K562 (cell line): Measurements from ENCODE around the gene DMWD. TPM values are rescaled to one million over a fixed set of nuclear protein-coding genes. Genes with fewer than 3 reads are reported as not detected.

ENCODE experiments used
- ARID3B ChIP-seq: fragments of 250-450 bp; sonication (Bioruptor Pico); IDR thresholded peaks from 2 replicates; pipeline ENCODE4 v1.4.0; 2020; ENCODE audit warnings: borderline replicate concordance
- CBX1 ChIP-seq: sonication (generic); IDR thresholded peaks from 2 replicates; pipeline ENCODE4 v1.6.1; 2016; ENCODE audit warnings: antibody characterized with exemption, low read depth, mild to moderate bottlenecking
- COPS2 ChIP-seq: fragments of 450-650 bp; conservative IDR thresholded peaks from 2 replicates; pipeline ENCODE4 v1.6.1; 2016; ENCODE audit warnings: mild to moderate bottlenecking, moderate library complexity
- CUX1 ChIP-seq: fragments of 200-800 bp; sonication (Bioruptor generic); IDR thresholded peaks from 2 replicates; pipeline ENCODE4 v1.6.1; 2016; ENCODE audit warnings: missing genetic modification characterization, missing compliant biosample characterization
- DNMT1 ChIP-seq: fragments of 450-650 bp; IDR thresholded peaks from 2 replicates; pipeline ENCODE4 v1.6.1; 2016; ENCODE audit warnings: antibody characterized with exemption, mild to moderate bottlenecking
- GATAD2A ChIP-seq: fragments of 450-650 bp; IDR thresholded peaks from 2 replicates; pipeline ENCODE4 v1.6.1; 2017
- HCFC1 ChIP-seq: IDR thresholded peaks from 2 replicates; pipeline ENCODE4 v1.6.1; 2012; ENCODE audit warnings: low read depth, low read length, improper control_type of control experiment
- HLTF ChIP-seq: fragments of 450-650 bp; IDR thresholded peaks from 2 replicates; pipeline ENCODE4 v1.6.1; 2016
- MTA1 ChIP-seq: fragments of 450-650 bp; IDR thresholded peaks from 2 replicates; pipeline ENCODE4 v1.6.1; 2017; ENCODE audit warnings: borderline replicate concordance
- NFIC ChIP-seq: fragments of 450-650 bp; IDR thresholded peaks from 2 replicates; pipeline ENCODE4 v1.6.1; 2017; ENCODE audit warnings: mild to moderate bottlenecking, inconsistent platforms
- NFIX ChIP-seq: fragments of 250-450 bp; sonication (Bioruptor Pico); IDR thresholded peaks from 2 replicates; pipeline ENCODE4 v1.4.0; 2020; ENCODE audit warnings: low read depth, mild to moderate bottlenecking, moderate library complexity
- NR1H2 ChIP-seq: sonication (generic); formaldehyde crosslinking; IDR thresholded peaks from 2 replicates; pipeline ENCODE4 v1.4.0; 2020; ENCODE audit warnings: mild to moderate bottlenecking, missing genetic modification reagents
- RAD51 ChIP-seq: fragments of 450-650 bp; IDR thresholded peaks from 2 replicates; pipeline ENCODE4 v1.7.1; 2016; ENCODE audit warnings: low read depth, mild to moderate bottlenecking, borderline replicate concordance
- RFX5 ChIP-seq: IDR thresholded peaks from 2 replicates; pipeline ENCODE4 v1.6.1; 2011; ENCODE audit warnings: low read depth, mild to moderate bottlenecking, improper control_type of control experiment, low read length
- SP2 ChIP-seq: IDR thresholded peaks from 2 replicates; pipeline ENCODE4 v1.6.1; 2011; ENCODE audit warnings: mild to moderate bottlenecking, low read depth, low read length, moderate library complexity; ENCODE audit not compliant: poor library complexity, severe bottlenecking; ENCODE audit errors: extremely low read depth
- TFAP4 ChIP-seq: sonication (generic); formaldehyde crosslinking; IDR thresholded peaks from 2 replicates; pipeline ENCODE4 v1.8.0; 2022; ENCODE audit warnings: missing genetic modification reagents, mild to moderate bottlenecking, moderate library complexity, borderline replicate concordance
- ZC3H4 ChIP-seq: sonication (generic); formaldehyde crosslinking; IDR thresholded peaks from 2 replicates; pipeline ENCODE4 v1.9.0; 2021; ENCODE audit warnings: missing genetic modification reagents, borderline replicate concordance
- ZNF277 ChIP-seq: fragments of 250-450 bp; sonication (Bioruptor Pico); IDR thresholded peaks from 2 replicates; pipeline ENCODE4 v1.8.0; 2022; ENCODE audit warnings: inconsistent platforms, mild to moderate bottlenecking, moderate library complexity, borderline replicate concordance
- polyA plus RNA-seq, 8 experiments: library from polyadenylated mRNA; depleted of rRNA in 4 of 8; stranded (reverse) in 5 of 8; unstranded in 3 of 8; fragments of >200 nt; fragmentation: Nextera tagmentation in 2 of 8; fragmentation: Illumina TruSeq in 1 of 8; extraction: Ambion mirVana in 2 of 8; extraction: Trizol in 1 of 8; gene quantifications; 2 replicates each; pipeline versions ENCODE4 v1.2.1 to v1.2.3, GENCODE V29; 2011 to 2014; ENCODE audit warnings: inconsistent platforms in 1 of 8, missing spikeins in 1 of 8
- total RNA-seq, 7 experiments: library from RNA; depleted of rRNA in 6 of 7; stranded (reverse); fragments of >200 nt in 6 of 7; fragmentation: Illumina TruSeq in 2 of 7; extraction: Trizol in 2 of 7; gene quantifications; 2 replicates each; pipeline versions ENCODE4 v1.2.1 to v1.2.3, GENCODE V29; 2011 to 2021; ENCODE audit warnings: low replicate concordance in 1 of 7

DMWD gene
- total and polyA plus RNA-seq, 9 of the 15 experiments (the other 6 are each of a cell fraction or from before 2014, with no cell fraction given), result 4.7 to 54.6 (median 19.0) TPM

- TF ChIP-seq SP2, result no peak
- no peak for TF ChIP-seq MTA1
- TF ChIP-seq ZNF277 (CRISPR knock-in tag), result no peak
- TF ChIP-seq COPS2, result no peak
- TF ChIP-seq HCFC1, result peak; percentile 37; the same call in 1 of the 2 replicates
- TF ChIP-seq ZC3H4 (CRISPR knock-in tag), result no peak
- TF ChIP-seq CBX1, result no peak
- no peak for TF ChIP-seq NR1H2
- TF ChIP-seq DNMT1, result no peak
- peak; percentile 93 for TF ChIP-seq GATAD2A
- TF ChIP-seq NFIC, result no peak
- TF ChIP-seq TFAP4 (CRISPR knock-in tag), result peak; percentile 82; the same call in 1 of the 2 replicates
- TF ChIP-seq CUX1 (CRISPR knock-in tag), result no peak
- peak; percentile 82; the same call in 1 of the 2 replicates for TF ChIP-seq HLTF
- TF ChIP-seq NFIX (CRISPR knock-in tag), result no peak
- TF ChIP-seq RAD51, result no peak
- no peak for TF ChIP-seq ARID3B (CRISPR knock-in tag)
- TF ChIP-seq RFX5, result no peak
Measured at GRCh38 chr19:45779231-45780145, 13.2 kb downstream of the DMWD start (continued).
